Muscle layer of colon (tissue), 2 donors: ENCODE data around the gene ETV6.

Experiments
- H3K27ac ChIP-seq: one replicate; pipeline ENCODE4 v1.7.0; 2013; ENCODE audit warnings: low read depth, mild to moderate bottlenecking, low read length, moderate library complexity
- H3K27me3 ChIP-seq, 2 donors: one replicate each; pipeline ENCODE4 v1.7.0; 2013; ENCODE audit warnings: low read length in 2 of 2, mild to moderate bottlenecking in 2 of 2; ENCODE audit not compliant: insufficient read depth in 2 of 2, control insufficient read depth in 1 of 2
- H3K36me3 ChIP-seq: one replicate; pipeline ENCODE4 v1.7.0; 2013; ENCODE audit warnings: mild to moderate bottlenecking, low read length; ENCODE audit not compliant: insufficient read depth
- H3K4me1 ChIP-seq: one replicate; pipeline ENCODE4 v1.7.0; 2013; ENCODE audit warnings: mild to moderate bottlenecking, low read length; ENCODE audit not compliant: insufficient read depth
- H3K4me3 ChIP-seq, 2 donors: one replicate each; pipeline ENCODE4 v1.7.0; 2013; ENCODE audit warnings: low read length in 2 of 2, low read depth in 1 of 2, mild to moderate bottlenecking in 1 of 2, moderate library complexity in 1 of 2
- H3K9ac ChIP-seq: one replicate; pipeline ENCODE4 v1.7.0; 2013; ENCODE audit warnings: low read length
- H3K9me3 ChIP-seq: one replicate; pipeline ENCODE4 v1.7.0; 2013; ENCODE audit warnings: mild to moderate bottlenecking, low read length
- donor health status: abdominal sarcoma.
- donor health status: Adenocarcinoma of cecum.

ETV6 gene

GRCh38 chr12:11745113-11745512, 95.6 kb downstream of the ETV6 start:
- H3K27ac ChIP-seq, result no peak overlapping the region
- H3K9me3 ChIP-seq, result no peaks in the 10 kb centered on the region
- no peaks in the 10 kb centered on the region for H3K36me3 ChIP-seq
- H3K27me3 ChIP-seq, result no peaks in the 10 kb centered on the region
- H3K4me1 ChIP-seq, result peaks cover 51% of the 10 kb centered on the region
- no peak overlapping the region for H3K9ac ChIP-seq
- H3K4me3 ChIP-seq, result no peak overlapping the region

DNA sequence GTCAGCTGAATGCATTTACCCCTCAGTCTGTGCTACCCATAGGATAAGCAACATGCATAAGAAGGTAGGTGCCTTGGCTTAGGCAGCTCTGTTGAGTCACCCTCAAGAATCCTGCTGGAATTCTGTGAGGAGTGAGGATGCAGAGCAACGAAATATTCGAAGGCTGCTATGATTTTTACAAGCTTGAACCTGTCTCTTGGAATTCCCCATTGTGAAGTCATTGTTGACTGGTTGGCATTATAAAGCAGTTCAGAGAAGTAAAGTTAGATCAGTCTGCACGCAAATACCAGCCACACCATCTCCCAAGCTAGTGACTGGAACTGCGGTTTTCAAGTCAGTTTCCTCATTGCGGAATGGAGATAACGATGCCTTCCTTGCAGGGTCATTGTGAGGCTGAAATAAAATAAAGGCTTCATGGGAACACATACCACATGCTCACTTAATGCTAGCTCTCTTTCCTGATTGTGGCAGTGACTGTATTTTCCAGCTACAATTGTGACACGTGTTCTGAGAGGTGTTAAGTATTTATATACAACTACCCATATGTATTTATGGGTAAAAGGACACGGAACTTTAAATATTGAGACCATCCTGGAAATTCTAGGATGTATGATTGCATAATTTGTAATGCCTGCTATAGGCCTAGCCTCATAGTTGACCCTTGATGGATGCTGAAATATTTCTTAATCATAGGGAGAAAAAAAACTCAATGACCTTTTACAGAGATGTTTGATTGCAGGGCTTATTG, 96.7 kb downstream of the ETV6 start:
- no peak overlapping the region for H3K27ac ChIP-seq
- H3K9ac ChIP-seq, result no peak overlapping the region
- no peaks in the 10 kb centered on the region for H3K27me3 ChIP-seq
- H3K36me3 ChIP-seq, result no peaks in the 10 kb centered on the region
- H3K4me1 ChIP-seq, result peaks cover 51% of the 10 kb centered on the region
- H3K9me3 ChIP-seq, result no peaks in the 10 kb centered on the region
- no peak overlapping the region for H3K4me3 ChIP-seq

DNA sequence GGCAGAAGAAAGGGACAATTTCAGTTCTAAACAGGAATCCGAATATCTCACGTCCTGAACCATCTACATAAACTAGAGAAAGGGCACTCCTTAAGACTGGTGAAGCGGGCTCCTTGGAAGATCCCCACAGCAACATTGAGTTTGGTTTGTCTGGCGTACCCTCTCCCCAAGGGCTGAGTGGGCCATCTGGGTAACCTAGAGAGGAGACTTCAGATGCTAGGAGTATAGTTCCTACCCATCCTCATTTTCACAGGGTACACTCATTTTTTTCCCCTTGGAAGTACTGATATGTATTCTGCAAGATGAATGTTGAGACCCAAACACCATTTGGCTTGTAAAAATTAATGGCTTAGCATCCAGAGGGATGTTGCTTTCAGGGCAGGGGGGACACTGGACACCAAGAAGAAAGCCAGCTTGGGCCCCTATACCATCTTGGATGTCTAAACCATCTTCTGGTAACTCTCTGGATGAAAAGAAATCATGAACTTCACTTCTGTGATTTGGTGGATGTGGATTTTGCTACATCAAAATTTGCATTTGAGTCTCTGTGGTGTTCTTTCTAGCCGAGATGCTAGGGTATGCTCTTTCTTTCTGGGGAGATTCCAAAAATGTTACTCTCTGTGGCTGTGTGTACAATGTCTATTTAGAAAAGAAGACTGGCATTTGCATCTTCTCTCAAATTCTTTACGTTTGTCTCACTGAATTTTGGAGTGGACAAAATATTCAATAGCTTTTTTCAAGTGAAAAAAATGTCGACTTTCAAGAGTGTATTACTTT, 97.7 kb downstream of the ETV6 start:
- Histone ChIP-seq H3K27me3 (no peaks in the 10 kb centered on the region), H3K9ac (no peak overlapping the region), H3K4me3 (no peak overlapping the region), H3K9me3 (no peaks in the 10 kb centered on the region), H3K27ac (no peak overlapping the region), H3K4me1 (peaks cover 45% of the 10 kb centered on the region), H3K36me3 (no peaks in the 10 kb centered on the region)

DNA sequence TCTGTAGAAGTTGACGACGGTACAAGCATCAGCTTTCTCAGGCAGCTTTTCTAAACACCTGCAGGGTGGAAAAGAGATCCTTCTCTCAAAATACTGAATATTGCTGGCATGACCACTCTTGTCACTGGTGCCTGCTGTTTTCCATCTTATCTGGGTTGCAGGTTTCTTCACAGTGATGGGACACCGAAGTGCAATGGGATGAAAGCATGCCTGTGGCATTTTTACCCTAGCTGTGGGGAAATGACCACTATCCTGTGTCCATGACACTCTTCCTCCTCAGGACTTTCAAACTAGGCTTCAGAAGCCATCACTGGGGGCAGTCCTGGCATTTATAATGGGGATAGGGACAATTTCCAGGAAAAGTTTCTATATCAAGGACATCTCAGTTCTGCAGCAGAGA, 98.5 kb downstream of the ETV6 start:
- Histone ChIP-seq H3K4me1 (peaks cover 52% of the 10 kb centered on the region), H3K9me3 (no peaks in the 10 kb centered on the region), H3K27ac (no peak overlapping the region), H3K4me3 (no peak overlapping the region), H3K36me3 (no peaks in the 10 kb centered on the region), H3K27me3 (no peaks in the 10 kb centered on the region), H3K9ac (no peak overlapping the region)

DNA sequence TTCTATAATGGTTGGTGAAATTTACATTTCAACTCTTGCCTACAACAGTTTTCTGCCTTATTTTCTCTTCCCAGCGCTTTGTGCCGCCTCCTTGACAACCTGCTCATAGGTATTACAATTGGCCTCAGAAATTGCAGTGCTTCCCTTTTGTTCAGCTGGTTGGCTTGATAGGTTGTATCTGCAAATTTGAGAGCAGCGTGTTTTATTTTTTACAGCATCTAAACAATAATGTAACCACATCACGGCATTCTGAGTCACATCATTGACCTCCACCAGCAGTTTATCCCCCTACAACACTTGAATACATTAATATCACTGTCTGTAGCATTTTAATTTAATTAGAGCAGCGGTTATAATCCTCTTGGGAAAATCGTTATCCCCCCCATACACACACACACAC, 99.4 kb downstream of the ETV6 start:
- Histone ChIP-seq H3K27ac (no peak overlapping the region), H3K4me3 (no peak overlapping the region), H3K27me3 (no peaks in the 10 kb centered on the region), H3K9me3 (no peaks in the 10 kb centered on the region), H3K36me3 (no peaks in the 10 kb centered on the region), H3K4me1 (peaks cover 52% of the 10 kb centered on the region), H3K9ac (no peak overlapping the region)

GRCh38 chr12:11749943-11750690, 100.6 kb downstream of the ETV6 start:
- H3K27me3 ChIP-seq, result no peaks in the 10 kb centered on the region
- H3K27ac ChIP-seq, result no peak overlapping the region
- H3K4me1 ChIP-seq, result peaks cover 56% of the 10 kb centered on the region
- H3K9me3 ChIP-seq, result no peaks in the 10 kb centered on the region
- H3K36me3 ChIP-seq, result no peaks in the 10 kb centered on the region
- no peak overlapping the region for H3K4me3 ChIP-seq
- no peak overlapping the region for H3K9ac ChIP-seq

- no peaks in the 10 kb centered on the region for H3K36me3 ChIP-seq
- no peak overlapping the region for H3K4me3 ChIP-seq
- peaks cover 60% of the 10 kb centered on the region for H3K4me1 ChIP-seq
- H3K27me3 ChIP-seq, result no peaks in the 10 kb centered on the region
- no peak overlapping the region for H3K9ac ChIP-seq
- peak overlapping the region; percentile 65 for H3K27ac ChIP-seq
- no peaks in the 10 kb centered on the region for H3K9me3 ChIP-seq
These were observed 103.1 kb downstream of the ETV6 start for GRCh38 chr12:11752403-11753149.

DNA sequence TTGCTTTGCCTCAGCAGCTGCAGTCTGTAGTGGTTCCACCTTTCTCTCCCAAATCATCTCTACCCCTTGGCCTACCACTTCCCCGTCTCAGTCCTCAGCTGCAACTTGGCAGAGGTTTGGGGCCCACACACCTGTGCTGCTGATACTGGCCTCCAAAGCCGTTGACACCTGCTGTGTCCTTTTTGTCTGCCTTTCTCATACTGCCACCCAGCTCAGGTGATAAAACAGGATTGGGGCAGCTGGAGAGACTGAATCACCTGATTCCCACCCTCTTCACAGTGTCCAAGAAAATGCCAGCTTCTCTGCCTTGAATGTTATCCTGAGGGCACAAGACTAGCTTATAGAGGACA, 103.7 kb downstream of the ETV6 start:
- H3K27me3 ChIP-seq, result no peaks in the 10 kb centered on the region
- no peaks in the 10 kb centered on the region for H3K36me3 ChIP-seq
- H3K9ac ChIP-seq, result no peak overlapping the region
- peaks cover 65% of the 10 kb centered on the region for H3K4me1 ChIP-seq
- H3K9me3 ChIP-seq, result no peaks in the 10 kb centered on the region
- H3K4me3 ChIP-seq, result no peak overlapping the region
- peak overlapping the region; percentile 65 for H3K27ac ChIP-seq

DNA sequence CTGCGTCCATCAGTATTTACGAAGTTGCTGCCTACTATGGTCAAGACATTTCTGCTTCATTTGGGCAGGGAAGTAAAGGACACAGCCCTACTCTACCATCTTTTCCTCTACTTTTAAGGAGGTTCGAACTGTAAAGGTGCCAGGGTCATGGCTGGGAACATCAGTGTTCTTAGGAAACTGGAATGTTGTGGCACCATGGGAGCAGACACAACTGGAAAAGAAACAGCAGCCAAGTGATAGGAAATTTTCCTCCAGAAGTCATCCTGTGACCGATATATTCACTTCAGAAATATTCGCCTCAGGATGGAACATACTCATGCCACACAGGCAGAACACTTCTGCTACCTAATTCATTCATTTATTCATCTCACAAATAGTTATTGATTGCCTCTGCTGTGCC, 104.4 kb downstream of the ETV6 start:
- no peak overlapping the region for H3K9ac ChIP-seq
- no peaks in the 10 kb centered on the region for H3K36me3 ChIP-seq
- no peaks in the 10 kb centered on the region for H3K27me3 ChIP-seq
- peak overlapping the region; percentile 65 for H3K27ac ChIP-seq
- peaks cover 68% of the 10 kb centered on the region for H3K4me1 ChIP-seq
- H3K4me3 ChIP-seq, result no peak overlapping the region
- no peaks in the 10 kb centered on the region for H3K9me3 ChIP-seq

DNA sequence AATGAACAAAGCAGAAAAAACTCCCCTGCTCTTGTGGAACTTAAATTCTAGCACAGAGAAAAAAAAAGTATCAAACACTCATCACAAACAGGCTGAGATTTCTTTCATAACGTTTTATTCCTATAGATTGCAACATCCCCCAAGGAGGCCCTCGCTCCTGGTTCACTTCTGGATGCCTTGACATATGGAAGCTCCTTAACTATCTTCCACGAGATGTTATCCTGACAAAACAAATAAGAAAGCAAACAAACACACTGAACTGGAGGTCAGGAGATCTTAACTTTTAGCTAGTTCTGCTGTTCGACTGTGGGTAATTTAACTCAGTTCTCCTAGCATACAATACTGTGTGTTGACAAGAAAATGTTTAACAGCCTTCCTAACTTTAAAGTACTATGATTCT, 104.8 kb downstream of the ETV6 start:
- H3K9ac ChIP-seq, result no peak overlapping the region
- no peaks in the 10 kb centered on the region for H3K36me3 ChIP-seq
- no peaks in the 10 kb centered on the region for H3K9me3 ChIP-seq
- H3K27me3 ChIP-seq, result no peaks in the 10 kb centered on the region
- peaks cover 70% of the 10 kb centered on the region for H3K4me1 ChIP-seq
- H3K4me3 ChIP-seq, result no peak overlapping the region
- peak overlapping the region; percentile 65 for H3K27ac ChIP-seq

GRCh38 chr12:11755302-11755930, 105.9 kb downstream of the ETV6 start:
- Histone ChIP-seq H3K27ac (peak overlapping the region; percentile 75), H3K4me1 (peaks cover 79% of the 10 kb centered on the region), H3K36me3 (no peaks in the 10 kb centered on the region), H3K4me3 (no peak overlapping the region), H3K9ac (no peak overlapping the region), H3K9me3 (no peaks in the 10 kb centered on the region), H3K27me3 (no peaks in the 10 kb centered on the region)
